HG03280 (cell line): ENCODE data around the gene SCD5.

Source experiments
- ATAC-seq: cut with Tn5 transposase; IDR thresholded peaks from one replicate; pipeline ENCODE4 v1.9.1; 2021; ENCODE audit warnings: mild to moderate bottlenecking, moderate library complexity; ENCODE audit not compliant: unreplicated experiment

SCD5 gene

DNA sequence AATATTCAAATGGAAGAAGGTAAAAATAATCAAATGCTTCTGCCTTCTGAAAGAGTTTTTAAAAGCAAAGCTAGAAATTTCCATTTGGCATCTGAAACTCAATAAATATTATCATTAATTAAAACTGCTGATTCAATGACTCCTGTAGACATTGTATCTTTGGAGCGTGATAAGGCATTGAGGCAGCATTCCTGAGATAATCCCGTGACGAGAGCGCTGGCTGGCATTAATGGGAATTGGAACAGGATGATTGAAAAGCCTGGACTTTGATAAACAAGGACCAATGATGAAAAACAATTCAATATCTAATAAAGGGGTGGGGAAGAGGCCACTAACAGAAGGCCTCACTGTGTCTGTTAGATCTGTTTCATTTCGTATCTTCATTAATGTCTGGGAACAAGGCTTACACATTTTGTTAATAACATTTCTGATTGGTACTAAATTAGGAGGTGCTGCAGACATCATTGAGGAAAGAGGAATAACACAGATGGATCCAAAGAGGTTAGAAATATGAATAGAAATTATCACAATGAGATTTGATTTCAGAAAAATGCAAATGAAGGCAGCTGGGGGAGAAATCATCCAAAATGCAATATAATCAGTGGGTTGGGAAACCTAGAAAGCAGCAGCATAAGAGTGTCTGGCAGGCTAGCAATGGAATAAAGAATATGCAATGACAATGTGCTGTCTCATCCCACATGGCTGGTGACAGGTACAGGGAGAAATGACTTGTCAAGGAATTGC lies 102.3 kb downstream of the SCD5 start:
- ATAC-seq: no peak

DNA sequence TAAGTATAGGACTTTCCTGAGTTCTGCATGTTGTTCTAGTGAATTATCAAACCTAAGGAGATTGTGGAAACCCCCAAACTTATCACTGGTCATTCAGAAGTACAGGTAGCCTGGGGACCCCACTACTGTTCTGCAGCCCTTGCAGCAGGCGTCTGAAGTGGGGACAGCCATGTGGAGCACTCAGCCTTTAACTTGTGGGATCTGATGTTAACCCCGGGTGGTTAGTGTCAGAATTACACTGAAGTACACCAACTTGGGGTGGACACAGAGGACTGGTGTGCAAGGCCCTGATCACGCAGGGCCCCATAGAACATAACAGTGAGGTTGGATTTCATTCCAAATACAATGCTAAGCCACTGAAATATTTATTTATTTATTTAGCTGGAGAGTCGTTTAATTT lies 103.7 kb downstream of the SCD5 start:
- no peak for ATAC-seq

DNA sequence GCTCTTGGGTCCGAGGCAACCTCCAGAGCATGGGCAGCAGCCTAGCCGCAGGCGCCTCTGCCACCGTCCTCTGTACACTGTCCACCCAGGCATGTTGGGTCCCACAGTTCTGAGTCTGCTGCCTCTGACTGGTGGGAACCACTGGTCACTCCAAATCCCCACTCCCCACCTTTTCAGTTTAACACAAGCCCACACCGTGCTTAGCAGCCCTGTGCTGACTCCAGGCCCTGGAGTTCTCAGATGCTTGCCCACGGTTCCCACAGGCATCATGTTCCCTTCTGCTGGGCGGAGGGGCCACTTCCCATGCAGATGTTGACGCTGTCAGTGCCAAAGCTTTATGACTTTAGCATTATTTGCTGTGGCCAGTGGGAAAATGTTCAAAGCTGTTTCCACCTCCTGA lies 104.5 kb downstream of the SCD5 start:
- ATAC-seq: no peak

DNA sequence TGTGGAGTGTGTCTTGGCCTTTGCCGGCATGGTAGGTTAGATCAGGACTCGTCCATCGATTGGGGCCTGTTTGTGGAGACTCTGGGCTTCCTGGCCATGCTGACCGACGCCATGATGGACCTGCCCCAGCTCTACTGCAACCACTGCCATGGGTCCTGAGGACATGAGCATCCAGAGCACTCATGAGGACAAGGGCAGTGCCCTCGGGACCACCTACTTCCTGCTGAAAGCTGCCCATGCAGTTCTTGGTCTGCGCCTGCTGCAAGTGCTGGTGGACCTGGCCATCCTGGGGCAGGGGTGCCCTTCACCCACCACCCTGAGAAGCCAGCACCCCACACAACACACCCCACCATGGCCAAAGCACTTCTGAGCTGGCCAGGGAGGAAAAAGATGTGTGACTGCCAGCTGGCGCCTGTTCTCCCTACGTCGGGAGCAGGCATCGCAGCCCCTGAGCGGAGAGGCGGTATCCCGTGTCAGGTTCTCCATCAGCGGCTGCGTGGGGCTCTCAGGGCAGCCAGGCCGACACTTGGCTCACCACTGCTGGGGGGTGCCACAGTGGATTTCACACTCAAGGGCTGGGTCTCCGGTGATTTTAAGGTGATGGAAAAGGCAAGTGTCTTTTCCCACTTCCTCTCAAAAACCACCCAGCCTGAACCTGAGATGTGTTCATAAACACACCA lies 106.4 kb downstream of the SCD5 start:
- no peak for ATAC-seq

DNA sequence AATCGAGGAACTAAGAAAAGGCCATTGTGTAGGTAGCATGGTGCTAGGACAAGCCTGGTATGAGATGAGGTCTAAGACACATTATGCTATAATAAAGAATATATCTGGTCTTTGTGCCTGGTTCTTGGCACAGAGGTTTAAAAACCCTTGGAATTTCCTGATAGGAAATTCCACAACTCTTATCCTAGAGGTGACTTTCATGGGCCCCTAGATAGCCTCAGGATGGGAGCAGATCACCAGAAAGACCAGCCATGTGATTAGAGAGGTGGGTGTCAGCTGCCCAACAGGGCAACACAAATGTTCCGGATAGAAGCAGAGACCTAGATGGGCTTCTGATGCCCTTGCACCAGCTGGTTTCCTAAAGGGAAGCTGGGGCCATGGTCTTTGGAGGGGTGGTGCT lies 107.2 kb downstream of the SCD5 start:
- ATAC-seq: no peak

DNA sequence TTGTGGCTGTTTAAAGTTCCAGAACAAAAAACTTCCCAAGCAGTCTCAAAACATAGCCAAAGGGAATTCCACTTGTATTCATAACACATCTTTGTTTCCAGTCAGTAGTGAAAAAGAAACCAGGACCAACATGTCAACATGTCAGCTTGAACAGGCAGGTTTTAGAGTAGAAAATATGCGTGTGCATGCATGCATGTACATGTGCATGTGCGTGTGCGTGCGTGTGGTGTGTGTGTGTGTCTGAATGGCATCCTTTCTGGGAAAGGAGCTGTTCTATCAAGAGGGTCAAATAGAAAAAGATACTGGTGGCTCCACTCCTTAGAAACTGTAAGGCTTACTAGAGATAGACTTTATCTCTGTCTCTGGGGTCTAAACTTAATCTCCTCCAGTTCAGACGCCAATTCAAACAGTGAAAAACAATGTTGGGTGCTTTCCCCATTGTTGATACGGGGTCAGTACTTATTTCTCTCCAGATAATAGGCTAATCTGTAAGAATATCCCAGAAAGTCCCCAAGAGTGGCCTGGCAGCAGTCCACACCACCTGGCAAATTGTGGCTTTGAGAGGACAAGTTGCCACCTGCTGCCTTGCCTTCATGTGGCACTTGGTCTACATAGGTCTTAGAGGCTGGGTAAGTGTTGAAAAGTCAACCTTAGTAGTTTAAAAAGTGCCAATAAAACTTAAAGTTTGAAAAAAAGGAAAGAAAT lies 110.4 kb downstream of the SCD5 start:
- no peak for ATAC-seq

DNA sequence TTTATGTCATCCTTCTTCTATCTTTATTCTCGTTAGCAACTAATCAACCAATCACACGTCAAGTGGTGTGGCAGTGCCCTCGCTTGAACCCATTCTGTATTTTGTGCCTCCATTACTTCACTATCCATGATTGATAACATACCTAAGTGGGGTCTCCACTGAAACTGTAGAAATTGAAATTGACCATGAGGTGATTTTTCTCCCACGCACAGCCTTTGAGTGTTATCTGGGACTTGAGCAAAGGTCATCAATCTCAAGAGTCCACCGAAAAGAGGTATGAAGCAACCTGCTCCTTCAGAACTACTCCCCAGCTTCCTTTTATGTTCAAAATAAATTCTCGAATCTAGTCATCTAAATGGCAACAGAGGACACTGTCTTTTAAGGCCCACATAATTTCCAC lies 111.1 kb downstream of the SCD5 start:
- no peak for ATAC-seq

DNA sequence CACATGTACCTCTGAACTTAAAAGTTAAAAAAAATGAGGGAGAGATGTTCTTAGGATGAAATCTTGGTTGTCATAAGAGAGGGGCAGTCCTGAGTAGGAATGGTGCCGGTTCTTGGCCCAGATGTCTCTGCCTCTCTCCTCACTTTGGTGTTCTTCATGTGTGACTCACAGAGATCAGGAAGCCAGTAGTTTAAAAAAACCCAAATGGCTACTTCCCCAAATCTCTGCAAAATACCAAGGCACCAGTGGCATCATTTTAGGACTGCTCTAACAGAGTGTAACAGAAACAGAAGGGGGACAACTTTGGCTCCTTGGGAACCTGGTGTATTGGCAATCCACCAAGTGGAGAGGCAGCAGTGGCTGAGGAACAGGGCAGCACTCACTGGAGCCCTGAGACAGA lies 116.8 kb downstream of the SCD5 start:
- no peak for ATAC-seq

DNA sequence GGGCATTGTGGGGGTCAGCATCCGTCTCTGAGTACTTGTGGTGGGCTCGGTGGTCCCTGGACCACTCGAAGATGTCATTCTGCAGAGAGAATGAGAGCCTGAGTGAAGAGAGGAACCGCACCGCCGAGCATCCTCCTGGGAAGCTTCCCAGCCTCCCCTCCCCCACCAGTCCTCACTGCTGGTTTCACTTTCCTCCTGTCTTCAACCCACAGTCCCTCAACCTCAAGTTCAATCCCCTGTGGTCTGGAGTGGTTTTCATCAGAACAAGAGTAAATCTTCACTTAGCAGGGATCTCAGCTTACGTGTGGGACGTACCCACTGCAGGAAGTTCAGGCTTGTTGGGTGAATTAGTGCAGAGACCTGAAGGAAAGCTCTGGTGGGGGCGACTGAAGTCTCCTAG lies 117.8 kb downstream of the SCD5 start:
- no peak for ATAC-seq

DNA sequence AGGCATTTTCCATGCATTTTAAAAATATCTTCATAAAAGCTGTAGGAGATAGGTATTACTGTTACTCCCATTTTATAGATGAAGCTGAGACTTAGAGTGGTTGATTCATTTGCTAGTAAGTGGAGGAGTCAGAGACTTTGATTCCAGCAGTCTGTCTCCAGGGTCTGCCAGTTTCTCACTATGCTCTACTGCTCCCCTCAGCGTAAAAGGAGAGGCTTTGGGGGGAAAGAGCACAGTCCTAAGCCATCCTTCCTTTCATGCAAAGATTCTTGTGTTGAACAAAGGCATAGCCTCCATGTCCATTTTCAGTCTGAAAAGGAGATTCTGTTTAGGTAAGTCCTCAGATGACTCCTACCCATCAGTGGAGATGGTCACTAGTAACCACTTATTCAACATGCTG lies 119.1 kb downstream of the SCD5 start:
- ATAC-seq: no peak

DNA sequence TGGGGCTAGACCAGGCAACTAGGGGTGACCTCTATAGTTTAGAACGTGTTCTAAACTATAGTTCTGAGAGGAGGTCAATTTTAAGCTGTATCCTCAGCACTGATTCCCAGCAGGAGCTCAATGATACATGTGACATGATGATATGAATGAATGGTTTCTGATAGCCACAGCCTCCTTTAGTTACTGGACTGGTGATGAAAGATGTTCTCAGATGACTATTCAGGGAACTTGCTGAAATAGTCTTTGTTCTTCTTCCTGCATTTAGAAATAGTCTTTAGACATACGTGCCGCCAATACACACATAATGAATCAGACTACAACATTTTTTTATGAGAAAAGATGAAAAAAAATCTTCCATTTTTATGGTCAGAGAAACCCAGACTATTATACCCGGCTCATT lies 120.5 kb downstream of the SCD5 start:
- no peak for ATAC-seq

DNA sequence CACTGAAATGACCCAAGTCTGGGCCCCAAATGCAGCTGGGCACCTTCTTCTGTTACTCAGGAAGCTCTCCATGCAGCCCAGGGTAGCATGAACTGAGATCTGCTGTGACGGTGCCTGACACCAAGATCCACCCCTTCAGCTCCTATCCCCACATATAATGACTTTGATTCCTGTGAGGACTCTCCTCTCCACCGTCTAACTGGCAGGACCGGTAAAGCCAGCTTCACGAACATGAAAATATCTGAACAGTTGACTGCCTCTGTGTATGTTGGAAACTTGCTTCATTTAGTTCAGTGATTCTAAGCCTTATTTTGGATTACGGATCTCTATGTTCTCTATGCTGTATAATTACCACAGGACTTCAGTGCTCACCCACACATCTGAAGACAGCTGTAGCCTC lies 121.3 kb downstream of the SCD5 start:
- no peak for ATAC-seq

DNA sequence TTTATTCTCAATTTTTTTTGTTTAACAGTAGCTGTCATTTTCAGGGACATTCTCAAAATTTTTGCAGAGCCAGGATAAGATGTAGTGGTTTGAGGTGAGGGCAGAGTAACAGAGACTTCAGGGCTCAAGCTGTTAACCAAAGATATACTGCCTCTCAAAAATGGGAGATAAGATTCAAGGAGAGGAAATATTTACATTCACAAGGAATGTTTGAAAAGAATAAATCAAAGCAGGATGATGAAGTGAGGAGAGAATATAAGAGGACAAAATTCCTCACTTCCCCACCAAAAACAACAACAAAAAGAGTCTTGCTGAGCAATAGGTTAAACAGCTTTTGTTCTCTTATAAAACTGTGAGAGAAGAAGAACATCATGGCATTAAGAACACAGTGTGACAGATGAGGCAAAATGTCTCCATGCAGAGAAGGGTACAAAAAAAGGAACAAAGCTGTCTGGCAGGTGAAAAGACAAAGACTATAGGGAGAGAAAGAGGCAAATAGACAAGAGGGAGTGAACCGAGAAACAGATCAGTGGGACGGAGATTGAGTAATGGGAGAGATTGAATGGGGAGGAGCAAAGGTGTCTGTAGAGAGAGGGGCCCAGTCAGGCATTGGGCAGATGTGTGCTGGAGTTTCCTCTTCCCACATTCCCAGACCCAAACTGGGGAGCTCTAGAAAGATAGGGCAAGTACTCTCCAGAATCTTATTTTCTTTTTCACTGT lies 130.7 kb downstream of the SCD5 start:
- no peak for ATAC-seq

DNA sequence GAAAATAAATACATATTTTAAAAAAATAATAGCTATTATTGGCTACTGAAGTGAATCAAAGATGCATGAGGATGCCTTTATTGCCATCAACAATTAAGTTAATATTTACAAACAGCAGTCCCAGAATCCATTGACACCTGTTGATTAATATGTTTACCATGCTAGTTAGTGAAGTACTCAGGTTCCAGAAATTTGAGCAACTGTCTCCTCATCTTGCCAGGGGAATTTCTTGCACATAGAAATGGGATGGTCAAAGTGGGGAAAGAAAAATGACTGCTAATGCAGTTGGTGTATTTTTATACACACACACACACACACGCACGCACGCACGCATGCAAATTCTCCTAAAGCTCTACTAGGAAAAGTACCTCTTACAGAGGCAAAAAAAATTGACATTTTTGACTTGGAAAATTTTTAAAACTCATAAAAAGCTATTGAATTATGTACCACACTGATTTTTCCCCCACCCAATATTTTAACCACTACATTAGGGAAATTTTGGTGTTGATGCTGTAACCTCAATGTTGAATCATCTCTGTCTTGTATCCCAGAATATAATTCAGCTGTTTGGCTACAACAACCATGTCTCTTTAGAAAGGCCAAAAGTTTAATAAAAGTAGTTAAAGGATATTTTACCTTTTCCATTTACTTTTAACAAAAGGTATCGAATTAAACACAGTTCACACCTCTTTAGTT lies 131.5 kb downstream of the SCD5 start:
- ATAC-seq: no peak

DNA sequence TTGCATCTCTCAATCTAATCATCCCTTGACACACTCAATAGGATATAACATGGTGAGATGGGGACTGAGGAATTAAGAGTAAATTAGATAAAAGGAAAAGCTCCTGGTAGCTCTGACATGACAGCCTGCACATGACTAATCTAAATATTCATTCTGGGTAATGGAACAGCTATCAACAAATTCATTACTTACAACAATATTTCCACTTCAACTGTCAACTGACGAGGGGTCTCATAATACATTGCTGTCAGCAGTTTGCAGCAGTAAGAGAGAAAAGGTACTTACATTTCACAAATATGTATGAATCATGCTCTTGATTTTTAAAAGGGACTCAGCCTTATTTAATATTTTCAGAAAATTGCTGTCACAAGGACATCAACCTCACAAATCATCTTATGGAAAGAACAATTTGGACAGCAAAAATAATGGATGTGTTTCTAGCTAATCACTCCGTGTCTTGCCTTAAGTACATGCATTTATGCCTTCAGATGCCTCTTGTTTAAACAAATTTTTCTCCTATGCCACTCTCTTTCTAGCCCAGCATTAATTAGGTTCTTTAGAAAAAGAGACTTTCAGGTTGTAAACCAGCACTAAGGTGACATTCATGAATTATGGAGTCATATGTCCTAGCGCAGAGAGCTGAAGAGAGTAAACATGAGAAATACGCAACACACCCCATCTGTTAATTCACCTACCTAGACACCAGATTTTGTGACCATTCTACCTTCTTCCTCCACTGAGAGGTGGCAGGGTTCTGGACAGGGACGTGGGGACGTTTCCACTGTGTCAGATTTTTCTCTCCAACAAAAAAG lies 137.2 kb downstream of the SCD5 start:
- ATAC-seq: no peak

DNA sequence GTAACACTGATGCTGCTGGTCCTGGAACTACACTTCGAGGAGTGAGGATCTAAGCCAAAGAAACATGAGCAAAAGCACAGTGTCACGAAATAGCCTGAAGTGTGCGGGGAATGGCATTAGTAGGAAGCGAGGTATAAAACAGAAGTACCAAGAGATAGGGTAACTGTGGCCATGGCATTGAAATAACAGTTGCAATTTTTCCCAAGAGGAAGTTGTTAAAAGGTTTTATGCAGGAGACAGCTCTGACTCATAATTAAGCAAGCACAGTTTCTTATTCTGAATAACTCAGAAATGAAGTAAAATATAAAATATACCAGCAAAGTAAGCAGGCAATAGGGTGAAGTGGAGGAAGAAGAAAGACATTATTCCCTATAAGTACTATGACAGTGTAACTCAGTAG lies 146.5 kb downstream of the SCD5 start:
- no peak for ATAC-seq

DNA sequence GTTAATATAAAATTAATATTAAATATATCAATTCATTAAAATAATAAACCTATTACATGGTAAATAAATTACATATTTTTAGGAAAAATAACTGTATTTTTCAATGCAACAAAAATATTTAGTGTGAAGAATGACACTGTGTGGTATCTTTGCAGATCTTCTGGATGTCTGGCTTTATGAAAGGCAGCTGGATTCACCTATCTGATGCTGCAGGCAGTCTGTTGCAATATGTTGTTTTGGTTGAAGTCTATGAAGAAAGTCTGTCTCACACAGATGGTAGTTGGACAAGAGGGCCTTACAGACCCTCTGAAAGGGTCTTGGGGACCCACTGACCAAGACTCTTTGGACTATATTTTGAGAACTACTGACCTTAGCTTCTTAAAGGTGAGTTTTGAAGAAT lies 147.7 kb downstream of the SCD5 start:
- no peak for ATAC-seq

DNA sequence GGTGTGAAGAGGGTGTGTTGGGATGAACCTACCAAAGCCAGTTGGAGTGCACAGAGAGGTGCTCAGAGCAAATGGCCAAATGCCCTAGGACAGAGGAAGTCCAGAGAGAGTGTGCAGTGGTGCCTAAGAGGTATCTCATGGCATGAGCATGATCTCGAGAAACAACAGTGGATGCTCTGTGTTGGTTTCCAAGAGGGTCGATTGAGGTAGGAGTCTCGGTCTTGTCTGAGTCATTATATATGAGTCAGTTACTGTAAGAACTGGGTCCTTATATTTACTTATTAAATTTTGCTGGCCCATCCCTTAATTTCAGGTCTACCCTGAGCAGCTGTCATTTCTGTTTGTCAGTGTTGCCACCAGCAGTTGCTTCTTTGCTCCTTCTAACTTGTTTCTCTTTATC lies 150.2 kb downstream of the SCD5 start:
- no peak for ATAC-seq

DNA sequence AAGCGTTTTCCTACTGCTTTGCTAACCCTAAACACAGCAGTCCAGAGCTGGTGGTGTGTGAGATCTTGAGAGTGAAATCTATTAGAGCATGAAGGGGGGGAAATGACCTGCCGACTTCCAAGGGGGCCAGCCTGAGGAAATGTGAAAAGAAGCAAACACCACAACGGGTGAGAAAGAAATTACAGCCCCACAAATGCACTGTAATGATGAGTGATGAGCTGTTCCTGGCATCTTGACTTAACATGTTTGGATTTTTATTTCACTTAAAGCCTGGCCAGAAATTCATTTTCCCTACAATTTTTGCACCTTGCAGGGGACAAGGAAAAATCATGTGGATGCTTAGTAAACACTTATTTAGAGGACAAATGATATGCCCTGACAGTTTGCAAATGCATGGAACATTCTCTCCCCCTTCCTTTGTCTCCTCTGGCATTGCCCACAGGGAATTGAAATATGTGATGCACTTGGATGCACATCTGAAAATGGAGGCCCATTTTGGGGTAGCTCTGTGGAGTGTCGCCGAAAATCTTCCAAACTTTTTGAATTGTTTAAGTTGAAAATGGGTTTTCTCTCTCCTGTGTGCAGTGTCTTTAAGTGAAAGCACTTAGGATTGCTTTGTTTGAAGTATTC lies 152.5 kb downstream of the SCD5 start:
- no peak for ATAC-seq

DNA sequence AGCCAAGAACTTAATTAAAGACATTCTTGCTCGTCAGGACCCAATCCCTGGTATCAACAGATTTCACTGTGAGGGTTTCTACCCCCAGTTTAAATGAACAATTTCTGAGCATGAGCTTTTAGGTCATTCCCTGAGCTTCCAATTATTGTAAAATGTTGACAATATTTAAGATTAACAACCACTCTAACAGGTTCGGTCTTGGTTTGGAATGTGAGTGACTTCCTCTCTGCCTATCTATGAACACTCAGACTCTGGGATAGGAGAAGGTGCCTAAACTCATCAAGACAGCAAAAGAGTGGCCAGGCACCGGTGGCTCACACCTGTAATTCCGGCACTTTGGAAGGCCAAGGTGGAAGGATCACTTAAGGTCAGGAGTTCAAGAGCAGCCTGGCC lies 153.9 kb downstream of the SCD5 start:
- ATAC-seq: no peak
